GM19239 (cell line): ENCODE results near the gene TCP11L1.
A peak's percentile ranks its signal among the peaks of the same experiment; 100 is the strongest.
"Not testable (repeated sequence)": the region's sequence is repeated elsewhere in the genome, so short reads cannot be mapped to it uniquely, and the experiment has no call there.

Experiments used
- DNase-seq: peaks from one replicate; pipeline ENCODE4 v3.0.0; 2011; ENCODE audit warnings: low spot score; ENCODE audit not compliant: insufficient read length
- FAIRE-seq: peaks from 2 replicates; lab custom pipeline; 2011; peaks lifted over from hg19 to GRCh38; lab: Jason Lieb, UNC

The TCP11L1 gene

GRCh38 chr11:33028537-33028914 lies 10.8 kb upstream of the TCP11L1 start:
- FAIRE-seq (no peak), DNase-seq (no peak)

- DNase-seq, FAIRE-seq: not testable (repeated sequence)
Observed at GRCh38 chr11:33029218-33029617, 10.2 kb upstream of the TCP11L1 start.

- DNase-seq (no peak), FAIRE-seq (no peak)
Observed at GRCh38 chr11:33033493-33033892, 5.9 kb upstream of the TCP11L1 start.

GRCh38 chr11:33035011-33035410 lies 4.4 kb upstream of the TCP11L1 start:
- DNase-seq, result no peak
- peak; percentile 28 for FAIRE-seq

GRCh38 chr11:33040033-33040861 lies 875 bp downstream of the TCP11L1 start:
- DNase-seq, result no peak
- FAIRE-seq, result no peak

- FAIRE-seq (peak; percentile 26), DNase-seq (no peak)
Observed at GRCh38 chr11:33040862-33041453, 1.6 kb downstream of the TCP11L1 start.

- no peak for FAIRE-seq
- no peak for DNase-seq
Observed at GRCh38 chr11:33043221-33043830, 4.0 kb downstream of the TCP11L1 start.

GRCh38 chr11:33044285-33044756 lies 4.9 kb downstream of the TCP11L1 start:
- FAIRE-seq, result no peak
- DNase-seq, result no peak

- no peak for DNase-seq
- no peak for FAIRE-seq
Observed at GRCh38 chr11:33045551-33046255, 6.3 kb downstream of the TCP11L1 start.

GRCh38 chr11:33048701-33049100 lies 9.3 kb downstream of the TCP11L1 start:
- not testable (repeated sequence) for FAIRE-seq, DNase-seq

GRCh38 chr11:33049565-33050408 lies 10.4 kb downstream of the TCP11L1 start:
- not testable (repeated sequence) for FAIRE-seq, DNase-seq

- DNase-seq (no peak), FAIRE-seq (no peak)
Observed at GRCh38 chr11:33052231-33052630, 12.9 kb downstream of the TCP11L1 start.

GRCh38 chr11:33055375-33055774 lies 16.0 kb downstream of the TCP11L1 start:
- no peak for FAIRE-seq

GRCh38 chr11:33057284-33057683 lies 17.9 kb downstream of the TCP11L1 start:
- FAIRE-seq (no peak), DNase-seq (no peak)

More at GRCh38 chr11:33055375-33055774, 16.0 kb downstream of the TCP11L1 start:
- no peak for DNase-seq

- FAIRE-seq, result no peak
- no peak for DNase-seq
Observed at GRCh38 chr11:33059331-33060007, 20.1 kb downstream of the TCP11L1 start.

- DNase-seq, result no peak
- FAIRE-seq, result no peak
Observed at GRCh38 chr11:33060271-33060670, 20.9 kb downstream of the TCP11L1 start.

- DNase-seq, result no peak
- FAIRE-seq, result no peak
Observed at GRCh38 chr11:33062137-33062536, 22.8 kb downstream of the TCP11L1 start.

- no peak for DNase-seq
- no peak for FAIRE-seq
Observed at GRCh38 chr11:33063326-33063881, 24.0 kb downstream of the TCP11L1 start.
